Measurements from ENCODE around the gene UGT1A1. TPM values are rescaled to one million over a fixed set of nuclear protein-coding genes. Genes with fewer than 3 reads are reported as not detected.

Gene UGT1A1
- total RNA-seq, 2 experiments from 2014 or later = not detected

DNA sequence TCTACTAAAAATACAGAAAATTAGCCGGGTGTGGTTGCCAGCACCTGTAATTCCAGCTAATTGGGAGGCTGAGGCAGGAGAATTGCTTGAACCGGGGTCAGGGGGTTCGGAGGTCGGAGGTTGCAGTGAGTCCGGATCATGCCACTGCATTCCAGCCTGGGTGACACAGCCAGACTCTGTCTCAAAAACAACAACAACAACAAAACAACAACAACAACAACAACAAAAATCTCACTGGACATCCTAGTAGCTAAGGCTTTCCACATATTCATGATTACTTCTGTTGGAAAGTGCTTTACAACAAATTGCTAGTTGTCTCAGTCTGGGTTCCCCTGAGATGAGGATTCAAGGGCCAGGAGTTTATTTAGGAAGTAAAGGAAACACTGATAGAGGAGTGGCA lies 13.8 kb downstream of the UGT1A1 start:
- H3K4me1 Mint-ChIP-seq = no peaks in the 10 kb centered on the region
- no peak overlapping the region for H3K4me3 Mint-ChIP-seq
- peaks cover 7% of the 10 kb centered on the region for H3K9me3 Mint-ChIP-seq
- H3K36me3 Mint-ChIP-seq = no peaks in the 10 kb centered on the region
- DNase-seq = no peak
- H3K27ac Mint-ChIP-seq = no peak overlapping the region
- H3K27me3 Mint-ChIP-seq = peaks cover 19% of the 10 kb centered on the region

GRCh38 chr2:233775414-233775813 lies 15.3 kb downstream of the UGT1A1 start:
- no peaks in the 10 kb centered on the region for H3K4me1 Mint-ChIP-seq
- H3K4me3 Mint-ChIP-seq = no peak overlapping the region
- H3K27me3 Mint-ChIP-seq = peaks cover 15% of the 10 kb centered on the region
- no peak for DNase-seq
- H3K9me3 Mint-ChIP-seq = peaks cover 7% of the 10 kb centered on the region
- no peak overlapping the region for H3K27ac Mint-ChIP-seq
- no peaks in the 10 kb centered on the region for H3K36me3 Mint-ChIP-seq

- H3K9me3 Mint-ChIP-seq = peaks cover 12% of the 10 kb centered on the region
- H3K4me3 Mint-ChIP-seq = no peak within 1 kb of the TSS
- no peak within 1 kb of the TSS for H3K27ac Mint-ChIP-seq
- no peaks in the 10 kb centered on the region for H3K4me1 Mint-ChIP-seq
- H3K27me3 Mint-ChIP-seq = peaks cover 13% of the 10 kb centered on the region
- no peak for DNase-seq
- no peaks in the 10 kb centered on the region for H3K36me3 Mint-ChIP-seq
Observed at GRCh38 chr2:233778030-233778429, 18.0 kb downstream of the UGT1A1 start, which contains the start of gene MROH2A. TSS of gene MROH2A (plus strand) at chr2:233778330. CDS start at chr2:233779359, 1,029 bp downstream.

DNA sequence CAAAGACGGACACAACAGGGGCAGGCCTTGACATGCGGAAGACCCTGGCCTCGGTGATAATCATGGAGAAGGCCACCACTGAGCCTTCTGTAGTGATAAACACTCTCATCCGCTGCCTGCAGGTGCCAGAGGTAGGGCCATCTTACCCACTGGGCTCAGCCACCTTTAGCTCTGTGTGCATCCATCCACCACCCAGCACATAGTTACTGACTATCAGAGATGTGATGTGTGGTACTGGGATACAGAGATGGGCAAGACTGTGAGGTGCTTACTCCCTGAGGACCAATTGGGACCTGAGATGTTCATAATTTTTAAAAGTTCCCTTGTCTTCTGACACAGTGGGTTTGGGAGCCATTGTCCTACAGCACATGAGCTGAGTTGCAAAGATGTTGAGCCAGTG lies 19.7 kb downstream of the UGT1A1 start:
- no peaks in the 10 kb centered on the region for H3K36me3 Mint-ChIP-seq

GRCh38 chr2:233780771-233781170 lies 20.7 kb downstream of the UGT1A1 start:
- no peak for DNase-seq
- peaks cover 11% of the 10 kb centered on the region for H3K9me3 Mint-ChIP-seq
- H3K27ac Mint-ChIP-seq = no peak overlapping the region
- peaks cover 10% of the 10 kb centered on the region for H3K27me3 Mint-ChIP-seq
- H3K4me3 Mint-ChIP-seq = no peak overlapping the region
- H3K36me3 Mint-ChIP-seq = no peaks in the 10 kb centered on the region
- no peaks in the 10 kb centered on the region for H3K4me1 Mint-ChIP-seq

More for the DNA sequence above, 19.7 kb downstream of the UGT1A1 start:
- H3K27ac Mint-ChIP-seq = no peak overlapping the region
- DNase-seq = no peak
- no peak overlapping the region for H3K4me3 Mint-ChIP-seq
- H3K27me3 Mint-ChIP-seq = peaks cover 8% of the 10 kb centered on the region
- no peaks in the 10 kb centered on the region for H3K4me1 Mint-ChIP-seq
- peaks cover 12% of the 10 kb centered on the region for H3K9me3 Mint-ChIP-seq

DNA sequence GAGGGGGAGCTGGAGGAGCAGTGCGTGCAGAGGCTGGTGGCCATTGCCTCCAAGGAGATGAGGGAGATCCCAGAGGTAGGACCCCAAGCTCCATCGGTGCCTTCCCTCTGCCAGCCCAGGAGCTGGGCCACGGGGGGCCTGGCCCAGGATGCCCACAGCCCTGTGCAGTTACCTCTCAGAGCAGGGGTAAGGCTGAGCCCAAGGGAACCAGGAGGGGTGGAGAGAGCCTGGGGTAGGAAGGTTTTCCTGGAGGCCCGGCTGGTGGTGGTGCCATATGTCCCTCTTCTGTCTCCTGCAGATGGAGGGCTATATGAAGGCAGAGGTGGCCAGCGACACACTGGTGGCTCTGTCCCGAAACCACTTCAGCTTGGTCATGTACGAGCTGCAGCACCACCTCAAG lies 29.5 kb downstream of the UGT1A1 start:
- H3K4me1 Mint-ChIP-seq = no peaks in the 10 kb centered on the region
- H3K27me3 Mint-ChIP-seq = peaks cover 10% of the 10 kb centered on the region
- no peaks in the 10 kb centered on the region for H3K36me3 Mint-ChIP-seq
- no peak overlapping the region for H3K27ac Mint-ChIP-seq
- DNase-seq = no peak
- peaks cover 4% of the 10 kb centered on the region for H3K9me3 Mint-ChIP-seq
- H3K4me3 Mint-ChIP-seq = no peak overlapping the region

- no peak overlapping the region for H3K27ac Mint-ChIP-seq
- H3K36me3 Mint-ChIP-seq = no peaks in the 10 kb centered on the region
- DNase-seq = no peak
- peaks cover 2% of the 10 kb centered on the region for H3K27me3 Mint-ChIP-seq
- no peak overlapping the region for H3K4me3 Mint-ChIP-seq
- no peaks in the 10 kb centered on the region for H3K4me1 Mint-ChIP-seq
- H3K9me3 Mint-ChIP-seq = peaks cover under 1% of the 10 kb centered on the region
Observed at GRCh38 chr2:233791151-233791882, 31.2 kb downstream of the UGT1A1 start.

DNA sequence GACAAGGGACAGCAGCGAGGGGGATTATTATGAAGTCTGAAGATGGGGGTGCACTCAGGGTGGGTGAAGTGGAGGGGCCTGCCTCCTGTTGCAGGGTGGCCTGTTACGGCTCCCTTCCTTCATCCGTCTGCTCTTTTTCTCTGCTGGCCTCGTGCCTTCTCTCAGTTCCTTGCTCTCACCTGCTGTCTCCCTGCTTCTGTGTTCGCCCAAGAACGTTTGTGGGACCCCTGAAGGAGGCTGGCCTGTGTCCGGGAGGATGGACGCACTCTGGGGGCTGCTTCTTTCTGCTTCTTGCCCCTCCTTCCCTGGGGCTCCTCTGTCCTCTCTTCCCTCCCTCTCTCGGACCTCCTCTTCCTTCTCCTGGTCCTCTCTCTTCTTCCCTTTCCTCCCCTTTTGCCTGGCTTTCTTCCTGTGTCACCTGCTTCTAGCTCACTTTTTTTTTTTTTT lies 31.8 kb downstream of the UGT1A1 start:
- no peaks in the 10 kb centered on the region for H3K9me3 Mint-ChIP-seq
- no peaks in the 10 kb centered on the region for H3K27me3 Mint-ChIP-seq
- no peaks in the 10 kb centered on the region for H3K4me1 Mint-ChIP-seq
- no peaks in the 10 kb centered on the region for H3K36me3 Mint-ChIP-seq
- no peak overlapping the region for H3K27ac Mint-ChIP-seq
- DNase-seq = no peak
- H3K4me3 Mint-ChIP-seq = no peak overlapping the region

DNA sequence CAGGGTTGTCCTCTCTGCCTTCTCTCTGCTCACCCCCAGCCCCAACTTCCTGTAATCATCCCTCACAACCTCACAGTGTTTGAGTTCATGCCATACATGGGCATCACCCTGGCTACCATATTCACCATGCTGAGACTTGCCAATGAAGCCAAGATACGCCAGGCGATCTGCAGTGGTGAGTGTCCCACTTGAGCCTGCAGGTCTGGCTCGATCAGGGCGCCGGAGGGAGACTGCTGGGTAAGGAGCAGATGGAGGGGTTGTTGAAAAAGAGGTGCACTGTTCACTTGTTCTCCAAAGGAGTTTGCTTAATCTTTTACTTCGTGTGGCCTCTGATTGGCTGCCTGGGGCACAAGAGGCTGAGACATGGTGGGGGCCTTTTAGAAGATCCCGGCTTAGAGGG lies 32.6 kb downstream of the UGT1A1 start:
- no peaks in the 10 kb centered on the region for H3K9me3 Mint-ChIP-seq
- H3K4me1 Mint-ChIP-seq = no peaks in the 10 kb centered on the region
- no peak overlapping the region for H3K27ac Mint-ChIP-seq
- H3K36me3 Mint-ChIP-seq = no peaks in the 10 kb centered on the region
- DNase-seq = no peak
- H3K4me3 Mint-ChIP-seq = no peak overlapping the region
- no peaks in the 10 kb centered on the region for H3K27me3 Mint-ChIP-seq

DNA sequence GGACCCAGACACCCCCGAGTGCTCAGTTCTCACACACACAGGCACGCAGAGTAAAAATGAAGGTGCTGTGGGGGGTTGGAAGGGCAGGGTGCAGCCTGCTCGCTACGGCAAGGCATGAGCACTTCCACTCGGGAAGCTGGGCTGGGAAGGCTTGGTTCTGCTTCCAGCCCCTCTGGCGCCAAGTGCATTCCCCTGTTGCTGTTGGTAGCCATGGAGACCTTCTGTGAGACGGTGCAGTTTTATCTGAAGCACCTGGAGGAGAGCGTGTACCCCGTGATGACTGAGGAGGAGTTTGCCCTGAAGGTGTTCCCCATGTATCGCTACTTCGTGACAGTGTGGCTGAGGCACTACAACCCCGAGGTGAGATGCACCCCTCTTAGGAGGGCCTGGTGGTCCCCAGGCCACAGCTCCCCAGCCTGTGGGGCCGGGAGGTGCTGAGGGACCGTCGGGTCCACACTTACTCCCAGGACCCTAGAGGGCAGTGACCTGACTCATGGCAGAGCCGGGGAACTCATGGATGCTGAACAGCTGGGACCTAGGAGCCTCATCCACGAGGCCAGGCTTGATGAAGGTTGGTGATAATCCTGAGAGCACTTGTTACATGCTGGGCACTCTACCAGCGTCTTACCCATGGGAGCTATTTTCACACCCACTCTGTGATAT lies 33.5 kb downstream of the UGT1A1 start:
- H3K27me3 Mint-ChIP-seq = no peaks in the 10 kb centered on the region
- no peak for DNase-seq
- H3K4me3 Mint-ChIP-seq = no peak overlapping the region
- H3K36me3 Mint-ChIP-seq = no peaks in the 10 kb centered on the region
- H3K9me3 Mint-ChIP-seq = no peaks in the 10 kb centered on the region
- no peaks in the 10 kb centered on the region for H3K4me1 Mint-ChIP-seq
- no peak overlapping the region for H3K27ac Mint-ChIP-seq

GRCh38 chr2:233794128-233794658 lies 34.1 kb downstream of the UGT1A1 start:
- Mint-ChIP-seq H3K36me3 (no peaks in the 10 kb centered on the region), H3K27ac (no peak overlapping the region), H3K9me3 (no peaks in the 10 kb centered on the region), H3K4me3 (no peak overlapping the region), H3K4me1 (no peaks in the 10 kb centered on the region), H3K27me3 (no peaks in the 10 kb centered on the region)
- DNase-seq = no peak

- Mint-ChIP-seq H3K4me1 (no peaks in the 10 kb centered on the region), H3K9me3 (no peaks in the 10 kb centered on the region), H3K27me3 (no peaks in the 10 kb centered on the region), H3K27ac (no peak overlapping the region), H3K4me3 (no peak overlapping the region), H3K36me3 (no peaks in the 10 kb centered on the region)
- no peak for DNase-seq
Observed at GRCh38 chr2:233795735-233796171, 35.7 kb downstream of the UGT1A1 start.

DNA sequence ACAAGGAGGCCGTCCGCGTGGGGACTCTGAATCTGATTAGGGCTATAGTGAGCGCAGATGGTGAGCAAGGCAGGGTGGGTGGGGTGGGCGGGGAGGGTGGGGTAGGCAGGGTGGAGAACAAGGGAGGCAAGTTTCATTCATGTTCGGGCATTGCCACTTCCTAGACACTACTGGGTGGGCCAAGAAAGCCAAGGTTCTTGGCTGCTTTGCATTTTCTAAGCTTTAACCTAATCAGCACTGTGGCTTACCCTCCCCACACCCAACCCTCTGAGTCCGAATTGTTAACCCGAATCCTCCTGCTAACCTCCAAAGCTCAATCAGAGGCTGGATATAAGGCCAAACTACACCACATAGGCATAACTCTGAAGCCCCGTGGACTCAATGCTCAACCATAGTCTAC lies 36.2 kb downstream of the UGT1A1 start:
- H3K27ac Mint-ChIP-seq = no peak overlapping the region
- H3K4me1 Mint-ChIP-seq = no peaks in the 10 kb centered on the region
- H3K36me3 Mint-ChIP-seq = no peaks in the 10 kb centered on the region
- H3K9me3 Mint-ChIP-seq = no peaks in the 10 kb centered on the region
- no peak overlapping the region for H3K4me3 Mint-ChIP-seq
- DNase-seq = no peak
- H3K27me3 Mint-ChIP-seq = no peaks in the 10 kb centered on the region

DNA sequence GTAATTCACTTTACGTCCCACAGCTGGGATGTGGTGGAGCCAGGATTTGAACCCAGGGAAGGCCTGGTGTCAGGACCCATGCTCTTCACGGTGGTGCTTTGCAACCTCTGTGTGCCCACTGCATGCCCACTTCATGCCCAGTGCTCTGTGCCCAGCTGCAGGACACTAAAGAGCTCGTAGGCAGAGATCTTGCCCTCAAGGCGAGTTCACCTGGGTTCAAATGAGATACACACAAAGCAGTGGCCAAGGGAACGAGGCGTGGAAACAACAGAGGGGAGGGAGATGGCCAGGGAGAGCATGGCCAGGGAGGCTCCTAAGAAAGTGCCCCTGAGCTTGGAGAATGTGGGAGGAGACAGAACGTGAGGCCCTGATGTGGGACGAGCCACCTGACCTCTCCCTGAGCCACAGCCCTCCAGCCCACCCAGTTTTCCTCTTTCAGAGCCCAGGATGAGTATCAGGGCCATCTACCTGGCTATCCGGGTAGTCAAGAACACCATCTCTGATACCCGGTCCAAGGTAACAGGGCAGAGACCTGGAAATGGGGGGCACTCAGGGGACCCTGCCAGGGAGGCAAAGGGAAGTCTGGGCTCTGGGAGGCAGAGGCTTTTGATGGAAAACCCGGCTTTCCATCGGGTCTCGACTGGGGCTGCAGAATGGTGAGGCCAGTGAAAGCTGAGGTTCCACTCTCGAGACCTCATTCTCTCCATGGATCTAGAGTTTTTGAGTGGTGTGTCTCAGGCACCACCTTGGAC lies 38.4 kb downstream of the UGT1A1 start:
- no peak for DNase-seq

DNA sequence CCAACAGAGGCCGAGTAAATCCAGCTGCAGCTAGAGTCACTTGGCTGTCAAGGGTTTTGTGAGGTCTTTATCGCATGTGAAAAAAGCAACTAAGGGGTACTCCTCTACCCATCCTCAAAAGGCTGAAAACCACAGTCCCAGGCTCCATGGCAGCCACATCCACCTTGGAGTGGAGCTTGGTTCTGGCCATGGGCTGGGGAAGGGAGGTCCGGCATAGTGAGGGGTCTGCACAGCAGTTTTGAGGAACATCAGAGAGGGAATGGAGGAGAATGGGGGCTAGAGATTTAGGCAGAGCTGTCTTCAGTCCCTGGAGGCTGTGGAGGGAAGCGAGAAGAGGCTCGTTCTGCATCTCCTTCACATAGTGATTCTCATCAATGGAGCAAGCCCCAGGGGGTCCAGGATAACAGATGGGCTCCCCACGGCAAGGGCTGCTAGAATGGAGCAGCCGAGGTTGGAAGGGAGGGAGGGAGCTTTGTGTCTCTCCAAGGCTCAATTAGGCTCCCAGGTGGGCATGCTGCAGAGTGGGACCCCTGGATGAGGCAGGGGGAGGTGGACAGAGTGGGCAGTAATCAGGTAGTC lies 39.1 kb downstream of the UGT1A1 start:
- H3K36me3 Mint-ChIP-seq = no peaks in the 10 kb centered on the region

More for the DNA sequence above, 38.4 kb downstream of the UGT1A1 start:
- Mint-ChIP-seq H3K27me3 (peaks cover 7% of the 10 kb centered on the region), H3K27ac (no peak overlapping the region), H3K4me1 (no peaks in the 10 kb centered on the region), H3K9me3 (no peaks in the 10 kb centered on the region), H3K36me3 (no peaks in the 10 kb centered on the region), H3K4me3 (no peak overlapping the region)

More for the DNA sequence above, 39.1 kb downstream of the UGT1A1 start:
- Mint-ChIP-seq H3K27me3 (peaks cover 11% of the 10 kb centered on the region), H3K4me1 (no peaks in the 10 kb centered on the region), H3K27ac (no peak overlapping the region), H3K9me3 (no peaks in the 10 kb centered on the region), H3K4me3 (no peak overlapping the region)
- no peak for DNase-seq
